T-helper 9 cell (primary cell): ENCODE results near the gene SLC38A6.
A peak's percentile ranks its signal among the peaks of the same experiment; 100 is the strongest.

Source experiments
- DNase-seq: peaks from one replicate; pipeline ENCODE4 v3.0.0-alpha.2; 2020
- total RNA-seq, 2 donors: gene quantifications; one replicate each; lab custom pipeline; 2026; lab: John Stamatoyannopoulos, UW

The SLC38A6 gene
- total RNA-seq: 4.3 to 7.3 reads per million in 2 donors

GRCh38 chr14:60980811-60981632, at the start of gene SLC38A6, which contains the start of gene TRMT5:
SLC38A6 (plus strand) TSS chr14:60981245; CDS start chr14:60981278, 33 bp downstream.
TRMT5 (minus strand) TSS chr14:60981079; CDS start chr14:60980973, 106 bp downstream.
- DNase-seq: peak; percentile 85

GRCh38 chr14:60933920-60934655, 47.0 kb upstream of the SLC38A6 start:
- DNase-seq: no peak

- DNase-seq: no peak
Observed at GRCh38 chr14:60935319-60935718, 45.7 kb upstream of the SLC38A6 start.

- no peak for DNase-seq
Observed at GRCh38 chr14:60943637-60944032, 37.4 kb upstream of the SLC38A6 start.

GRCh38 chr14:60944204-60944603, 36.8 kb upstream of the SLC38A6 start:
- no peak for DNase-seq

- no peak for DNase-seq
Observed at GRCh38 chr14:60945984-60946383, 35.1 kb upstream of the SLC38A6 start.

GRCh38 chr14:60946773-60947172, 34.3 kb upstream of the SLC38A6 start:
- no peak for DNase-seq

- no peak for DNase-seq
Observed at GRCh38 chr14:60951776-60952435, 29.1 kb upstream of the SLC38A6 start.

GRCh38 chr14:60956202-60956601, 24.8 kb upstream of the SLC38A6 start:
- no peak for DNase-seq

- DNase-seq: no peak
Observed at GRCh38 chr14:60956632-60957031, 24.4 kb upstream of the SLC38A6 start.

- DNase-seq: no peak
Observed at GRCh38 chr14:60958146-60958545, 22.9 kb upstream of the SLC38A6 start.

GRCh38 chr14:60963761-60964160, 17.3 kb upstream of the SLC38A6 start:
- no peak for DNase-seq

GRCh38 chr14:60964904-60965303, 16.1 kb upstream of the SLC38A6 start:
- DNase-seq: no peak

GRCh38 chr14:60965402-60965801, 15.6 kb upstream of the SLC38A6 start:
- DNase-seq: no peak

- DNase-seq: no peak
Observed at GRCh38 chr14:60968099-60968498, 12.9 kb upstream of the SLC38A6 start.

- DNase-seq: no peak
Observed at GRCh38 chr14:60968671-60969070, 12.4 kb upstream of the SLC38A6 start.

GRCh38 chr14:60970146-60970545, 10.9 kb upstream of the SLC38A6 start:
- no peak for DNase-seq

- no peak for DNase-seq
Observed at GRCh38 chr14:60971271-60971670, 9.8 kb upstream of the SLC38A6 start.

GRCh38 chr14:60972295-60972694, 8.8 kb upstream of the SLC38A6 start:
- no peak for DNase-seq

GRCh38 chr14:60973070-60973469, 8.0 kb upstream of the SLC38A6 start:
- DNase-seq: no peak

GRCh38 chr14:60974090-60974651, 6.9 kb upstream of the SLC38A6 start:
- DNase-seq: no peak

GRCh38 chr14:60975551-60975950, 5.5 kb upstream of the SLC38A6 start:
- no peak for DNase-seq

- no peak for DNase-seq
Observed at GRCh38 chr14:60977847-60978246, 3.2 kb upstream of the SLC38A6 start.
